Astrocyte of the cerebellum (primary cell): ENCODE data around the gene CHRM4.

Experiments used
- DNase-seq: peaks from one replicate; pipeline ENCODE4 v3.0.0-alpha.2; 2011; ENCODE audit warnings: low read depth
- H3K4me3 ChIP-seq: 2 replicates; pipeline ENCODE4 v1.5.1; 2011; ENCODE audit warnings: mild to moderate bottlenecking, low read depth, low read length, moderate library complexity
- CTCF ChIP-seq: IDR thresholded peaks from 2 replicates; pipeline ENCODE4 v1.5.1; 2012; ENCODE audit warnings: low read length, low read depth, moderate library complexity, mild to moderate bottlenecking; ENCODE audit errors: missing control alignments
- in situ Hi-C: cut with HindIII; loops from 2 replicates; pipeline ENCODE4 v1.10.0; 2017; ENCODE audit warnings: low sequenced_read_pairs

CHRM4 gene

DNA sequence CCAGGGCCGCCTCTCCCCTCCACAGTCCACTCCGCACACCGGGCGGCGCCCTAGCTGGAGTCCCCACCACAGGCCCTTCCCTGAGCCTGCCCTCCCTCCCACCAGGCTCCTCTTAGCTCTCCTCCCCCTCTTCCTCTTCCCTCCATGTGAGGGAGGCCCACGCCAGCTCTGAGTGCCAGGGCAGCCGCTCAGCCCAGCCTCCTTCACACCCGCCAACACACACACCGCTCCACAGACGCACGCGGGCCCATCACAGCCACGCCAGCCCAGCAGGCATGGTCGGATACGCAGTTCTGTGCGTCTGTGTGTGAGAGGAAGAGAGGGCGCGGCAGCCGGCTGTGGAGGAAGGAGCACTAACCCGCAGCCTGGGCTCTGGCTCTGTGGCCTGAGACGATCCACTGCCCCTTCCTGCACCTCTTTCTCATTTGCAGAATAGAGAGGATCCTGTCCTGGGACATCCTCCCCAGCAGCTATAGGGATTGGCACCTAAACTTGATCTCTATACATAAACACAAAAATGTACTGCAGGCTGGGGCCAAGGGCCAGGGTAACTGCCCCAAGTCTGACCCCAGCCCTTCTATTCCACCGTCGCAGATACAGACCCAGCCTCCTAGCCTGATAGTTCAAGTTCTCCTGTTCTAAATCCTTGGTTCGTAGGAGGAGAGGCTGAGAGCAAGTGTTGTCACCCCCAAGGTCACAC is 3.5 kb downstream of the CHRM4 start:
- in situ Hi-C loops = no loop called here
- DNase-seq = no peak
- no peak for TF ChIP-seq CTCF
- no peak overlapping the region for H3K4me3 ChIP-seq

- in situ Hi-C loops = no loop called here
- no peak overlapping the region for H3K4me3 ChIP-seq
- no peak for DNase-seq
- TF ChIP-seq CTCF = no peak
Observed at GRCh38 chr11:46387456-46387855, 4.1 kb downstream of the CHRM4 start.

GRCh38 chr11:46386674-46387073 is 4.9 kb downstream of the CHRM4 start:
- no peak for DNase-seq
- no peak for TF ChIP-seq CTCF
- in situ Hi-C loops = no loop called here
- H3K4me3 ChIP-seq = no peak overlapping the region

- DNase-seq = no peak
Observed at GRCh38 chr11:46386005-46386578, 5.5 kb downstream of the CHRM4 start.

DNA sequence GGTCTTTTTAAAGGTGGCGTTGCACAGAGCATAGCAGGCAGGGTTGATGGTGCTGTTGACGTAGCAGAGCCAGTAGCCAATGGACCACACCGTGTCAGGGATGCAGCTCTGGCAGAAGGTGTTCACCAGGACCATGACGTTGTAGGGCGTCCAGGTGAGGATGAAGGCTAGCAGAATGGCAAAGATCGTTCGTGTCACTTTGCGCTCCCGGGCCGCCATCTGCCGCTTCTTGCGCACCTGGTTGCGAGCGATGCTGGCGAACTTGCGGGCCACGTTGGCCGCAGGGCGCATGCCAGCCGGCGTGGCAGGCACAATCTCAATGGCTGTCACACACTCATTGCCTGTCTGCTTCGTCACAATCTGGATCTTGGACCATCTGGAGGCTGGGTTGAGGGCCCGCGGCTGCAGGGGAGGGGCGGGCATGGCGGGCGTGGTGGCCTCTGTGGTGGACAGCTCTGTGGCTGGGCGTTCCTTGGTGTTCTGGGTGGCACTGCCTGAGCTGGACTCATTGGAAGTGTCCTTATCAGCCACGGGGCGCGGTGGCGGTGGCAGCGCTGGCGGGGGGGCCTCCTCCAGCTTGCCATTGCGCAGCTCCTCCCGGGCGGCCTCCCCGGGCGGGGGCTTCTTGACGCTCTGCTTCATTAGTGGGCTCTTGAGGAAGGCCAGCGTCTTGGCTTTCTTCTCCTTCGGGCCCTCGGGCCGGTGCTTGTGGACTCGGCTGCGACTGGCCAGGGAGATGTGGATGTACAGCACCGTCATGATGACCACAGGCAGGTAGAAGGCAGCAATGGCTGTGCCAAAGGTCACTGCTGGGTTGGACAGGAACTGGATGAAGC is 6.2 kb downstream of the CHRM4 start:
- DNase-seq = no peak
- no peak overlapping the region for H3K4me3 ChIP-seq
- TF ChIP-seq CTCF = no peak
- in situ Hi-C loops = no loop called here

More at GRCh38 chr11:46386005-46386578, 5.5 kb downstream of the CHRM4 start:
- in situ Hi-C loops = no loop called here
- H3K4me3 ChIP-seq = no peak overlapping the region
- no peak for TF ChIP-seq CTCF

GRCh38 chr11:46383974-46384701 is 7.4 kb downstream of the CHRM4 start:
- no peak for TF ChIP-seq CTCF
- DNase-seq = no peak
- in situ Hi-C loops = no loop called here
- no peak overlapping the region for H3K4me3 ChIP-seq
